Stimulated activated CD4-positive, alpha-beta T cell treated with anti-CD3 and anti-CD28 coated beads, Interleukin-12 subunit alpha, Interleukin-12 subunit beta, amount 100 ng/mL, for 48 hours (primary cell): ENCODE data around the gene CHP1.
"Not testable (repeated sequence)": the region's sequence is repeated elsewhere in the genome, so short reads cannot be mapped to it uniquely, and the experiment has no call there.

Source experiments
- DNase-seq, 3 donors: peaks; one replicate each; pipeline ENCODE4 v3.0.0-alpha.2; 2020; ENCODE audit warnings: low read depth in 2 of 3, low spot score in 1 of 3

CHP1 gene

DNA sequence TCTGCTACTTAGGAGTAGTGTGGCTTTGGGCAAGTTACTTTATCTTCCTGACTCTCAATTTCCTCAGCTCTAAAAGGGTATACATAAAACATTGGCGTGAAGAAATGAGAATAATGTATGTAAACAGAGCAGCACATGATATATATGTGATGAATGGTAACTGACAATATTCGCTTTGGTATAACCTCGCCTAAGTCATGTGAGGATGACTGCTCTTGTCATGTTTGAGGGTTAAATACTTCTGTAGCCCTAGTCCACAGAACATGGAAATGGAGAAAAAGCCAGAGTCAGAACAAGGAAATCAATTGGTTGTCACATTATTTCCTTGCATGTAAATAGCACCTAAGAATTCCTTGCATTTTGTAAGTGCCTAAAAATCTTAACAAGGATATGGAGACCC is 25.0 kb downstream of the CHP1 start:
- DNase-seq: no peak

- no peak for DNase-seq
Observed at GRCh38 chr15:41256577-41257038, 25.5 kb downstream of the CHP1 start.

DNA sequence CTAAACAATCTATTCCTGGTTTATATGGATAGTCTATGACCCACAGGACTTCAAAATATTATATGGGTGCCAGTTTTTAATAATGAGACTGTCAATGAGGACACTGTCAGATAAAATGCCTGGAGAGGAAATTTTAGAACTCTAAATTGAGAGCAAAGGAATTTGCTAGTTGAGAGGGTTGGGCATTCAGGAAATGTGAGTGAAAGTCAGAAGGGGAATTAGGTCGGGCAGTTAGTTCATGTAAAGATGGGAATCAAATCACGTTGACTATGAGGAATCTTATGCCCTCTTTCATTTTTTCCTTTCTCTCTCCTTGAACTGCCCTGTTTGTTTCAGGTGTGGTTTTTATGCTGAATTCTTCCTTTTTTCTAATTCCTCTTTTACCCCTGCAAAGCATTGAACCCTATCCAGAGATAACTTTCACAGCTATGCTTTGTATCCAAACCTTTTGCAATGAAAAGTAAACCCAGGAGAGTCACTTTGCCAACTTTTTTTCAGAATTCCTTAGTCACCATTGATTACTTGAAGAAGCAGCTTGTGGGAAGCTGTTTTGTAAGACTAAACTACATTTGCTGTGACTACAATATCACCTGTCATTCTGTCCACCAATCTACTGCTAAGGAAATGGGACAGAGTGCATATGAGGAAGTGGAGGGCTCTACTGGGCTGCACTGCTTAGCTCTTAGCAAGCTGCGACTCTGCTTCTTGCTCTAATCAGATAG is 27.8 kb downstream of the CHP1 start:
- DNase-seq: no peak

- DNase-seq: no peak
Observed at GRCh38 chr15:41259546-41260189, 28.6 kb downstream of the CHP1 start.

- not testable (repeated sequence) for DNase-seq
Observed at GRCh38 chr15:41260924-41261323, 29.9 kb downstream of the CHP1 start.

- DNase-seq: no peak
Observed at GRCh38 chr15:41262571-41262970, 31.5 kb downstream of the CHP1 start.

DNA sequence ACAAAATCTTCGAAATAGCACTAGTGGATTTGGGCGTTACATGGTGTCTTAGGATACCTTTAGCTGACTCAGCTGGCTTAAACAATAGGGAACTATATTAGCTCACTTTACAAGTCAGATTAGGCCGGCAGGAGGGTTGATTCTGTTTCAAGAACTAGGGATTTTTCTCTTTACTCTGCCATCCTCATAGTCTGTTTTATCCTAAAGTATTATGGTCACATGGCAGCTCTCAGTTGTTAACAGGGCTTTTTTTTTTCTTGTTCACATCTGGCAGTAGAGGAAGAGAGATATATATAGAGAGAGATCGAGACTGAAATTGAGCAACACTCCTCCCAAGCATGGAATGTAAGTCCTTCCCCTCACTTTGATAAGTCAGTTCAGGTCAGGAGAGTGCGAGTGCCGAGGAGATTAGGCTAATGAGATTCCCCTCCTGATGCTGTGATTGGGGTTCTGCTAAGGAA is 32.9 kb downstream of the CHP1 start:
- no peak for DNase-seq

- DNase-seq: no peak
Observed at GRCh38 chr15:41269887-41270286, 38.8 kb downstream of the CHP1 start.

- no peak for DNase-seq
Observed at GRCh38 chr15:41276831-41277230, 45.8 kb downstream of the CHP1 start.

DNA sequence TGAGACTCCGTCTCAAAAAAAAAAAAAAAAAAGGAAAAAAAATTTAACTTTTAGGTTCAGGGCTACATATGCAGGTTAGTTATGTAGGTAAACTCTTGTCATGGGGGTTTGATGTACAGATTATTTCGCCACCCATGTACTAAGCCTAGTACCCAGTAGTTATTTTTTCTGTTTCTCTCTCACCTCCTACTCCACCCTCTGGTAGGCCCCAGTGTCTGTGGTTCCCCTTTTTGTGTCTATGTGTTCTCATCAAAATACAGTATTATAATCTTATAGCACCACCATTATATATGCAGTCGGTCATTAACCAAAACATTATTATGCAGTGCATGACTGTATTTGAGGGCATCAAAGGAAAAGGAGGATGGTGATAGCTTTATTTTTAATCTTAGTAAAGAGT is 47.3 kb downstream of the CHP1 start:
- DNase-seq: no peak

DNA sequence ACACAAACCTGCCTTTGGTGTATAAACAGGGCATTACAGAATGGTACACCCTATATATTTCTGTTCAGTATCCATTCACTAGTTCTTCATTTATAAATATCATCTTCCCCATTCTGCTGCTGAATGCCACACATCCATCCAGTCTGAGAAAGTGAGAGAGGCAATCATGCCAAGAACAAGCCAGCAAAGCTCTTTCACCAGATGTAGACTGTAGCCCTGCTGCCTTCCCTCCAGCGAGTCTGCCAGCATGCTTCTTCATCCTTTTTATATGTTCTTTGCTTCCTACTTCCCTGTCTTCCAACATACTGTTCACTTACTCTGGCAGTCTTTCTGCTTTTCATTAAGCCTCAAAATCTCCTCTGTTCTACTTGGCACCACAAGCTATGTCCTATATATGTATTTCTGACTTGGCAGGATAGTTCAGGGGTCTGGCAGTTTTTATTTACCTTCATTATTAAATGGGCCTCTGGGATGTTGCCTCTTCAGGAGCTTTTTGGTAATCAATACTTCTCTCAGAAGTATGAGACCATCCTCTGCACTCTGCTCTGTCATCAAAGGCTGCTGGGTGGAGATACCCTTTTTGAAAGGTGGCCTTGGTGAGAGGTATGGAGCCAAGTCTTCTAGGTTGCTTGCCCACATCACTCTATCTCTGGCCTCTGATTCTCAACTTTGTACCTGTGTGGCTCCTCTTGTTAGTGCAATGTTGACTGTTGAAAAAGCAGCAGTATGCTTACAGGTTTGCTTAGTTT is 48.6 kb downstream of the CHP1 start:
- no peak for DNase-seq

GRCh38 chr15:41281236-41281635 is 50.2 kb downstream of the CHP1 start:
- no peak for DNase-seq

GRCh38 chr15:41282436-41282835 is 51.4 kb downstream of the CHP1 start:
- not testable (repeated sequence) for DNase-seq

GRCh38 chr15:41282980-41283652 is 52.0 kb downstream of the CHP1 start:
- DNase-seq: not testable (repeated sequence)

DNA sequence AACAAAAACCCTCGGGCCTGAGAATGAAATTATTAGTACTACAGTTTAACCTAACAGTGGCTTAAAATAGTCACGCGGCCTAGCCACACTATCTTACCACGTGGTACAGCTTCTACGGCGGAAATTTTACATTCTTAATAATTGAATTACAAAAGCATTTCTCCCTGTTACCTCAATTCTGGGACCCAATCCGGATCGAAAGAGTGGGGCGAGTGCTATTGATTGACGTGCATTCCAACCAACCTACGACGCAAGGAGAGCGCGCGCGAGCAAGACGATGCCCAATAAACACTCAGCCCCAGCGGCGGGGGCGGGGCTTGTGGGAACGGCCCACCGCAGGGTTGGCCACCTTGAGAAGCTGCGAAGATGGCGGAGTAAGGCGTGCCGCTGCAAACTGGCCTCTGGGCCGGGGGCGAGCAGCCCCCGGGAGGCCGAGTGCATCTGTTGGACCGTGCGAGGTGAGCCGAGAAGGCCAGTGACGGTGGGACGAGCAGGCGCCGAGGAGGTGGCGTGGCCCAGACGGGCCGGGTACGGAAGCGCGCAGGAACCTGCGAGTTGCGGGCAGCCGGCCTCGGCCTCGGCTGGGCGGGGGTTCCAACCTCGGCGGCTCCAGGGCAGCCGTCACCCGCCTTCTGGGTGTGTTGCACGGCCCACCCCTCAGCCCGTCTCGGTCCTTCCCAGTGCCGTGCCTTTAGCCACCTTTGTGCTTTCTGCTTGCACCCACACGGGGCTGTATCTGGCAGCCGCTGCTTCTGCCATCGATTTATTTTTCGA is 52.8 kb downstream of the CHP1 start:
- peak; percentile 94 to 98 (median 97) for DNase-seq

DNA sequence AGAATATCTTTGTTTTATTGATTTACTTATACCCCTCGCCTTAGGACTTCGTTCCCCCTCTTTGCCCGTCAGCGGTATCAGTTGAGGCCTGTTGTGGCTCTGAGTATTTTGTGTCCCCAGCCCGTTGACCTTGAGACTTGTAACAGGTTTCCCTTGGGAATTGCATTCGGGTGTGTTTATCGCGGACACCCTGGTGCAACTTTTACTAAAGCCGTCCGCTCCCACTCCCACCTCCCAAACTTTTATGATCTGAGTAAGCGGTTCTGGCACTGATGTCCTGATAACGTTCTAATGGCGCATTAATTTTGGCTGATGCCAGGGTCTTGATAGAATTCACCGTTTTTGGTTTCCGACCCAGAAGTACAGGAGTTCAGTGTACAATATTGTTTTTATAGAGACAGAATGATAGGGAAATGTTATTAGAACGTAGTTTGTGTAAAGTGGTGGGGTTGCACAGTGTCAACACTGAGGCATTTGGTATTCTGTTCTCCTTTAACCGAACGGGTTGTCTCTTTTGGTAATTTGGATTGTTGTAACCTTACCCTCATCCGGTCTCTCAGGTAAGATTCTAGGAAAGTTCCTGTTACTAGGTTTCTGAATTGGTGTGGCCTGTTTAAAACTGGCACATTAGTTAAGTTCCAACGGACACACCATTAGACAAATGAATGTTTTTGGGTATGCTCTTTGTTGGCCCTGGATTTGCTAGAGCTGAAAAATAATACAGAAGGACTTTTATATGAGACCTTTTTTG is 53.5 kb downstream of the CHP1 start:
- DNase-seq: no peak

DNA sequence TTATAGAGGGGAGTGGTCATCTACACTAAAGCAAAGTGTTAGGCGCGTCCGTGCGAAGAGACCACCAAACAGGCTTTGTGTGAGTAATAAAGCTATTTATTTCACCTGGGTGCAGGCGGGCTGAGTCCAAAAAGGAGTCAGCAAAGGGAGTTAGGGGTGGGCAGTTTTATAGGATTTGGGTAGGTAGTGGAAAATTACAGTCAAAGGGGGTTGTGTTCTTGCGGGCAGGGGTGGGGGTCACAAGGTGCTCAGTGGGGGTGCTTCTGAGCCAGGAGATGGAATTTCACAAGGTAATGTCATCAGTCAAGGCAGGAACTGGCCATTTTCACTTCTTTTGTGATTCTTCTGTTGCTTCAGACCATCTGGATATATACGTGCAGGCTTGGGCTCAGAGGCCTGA is 54.2 kb downstream of the CHP1 start:
- DNase-seq: no peak

- no peak for DNase-seq
Observed at GRCh38 chr15:41286665-41287333, 55.7 kb downstream of the CHP1 start.

DNA sequence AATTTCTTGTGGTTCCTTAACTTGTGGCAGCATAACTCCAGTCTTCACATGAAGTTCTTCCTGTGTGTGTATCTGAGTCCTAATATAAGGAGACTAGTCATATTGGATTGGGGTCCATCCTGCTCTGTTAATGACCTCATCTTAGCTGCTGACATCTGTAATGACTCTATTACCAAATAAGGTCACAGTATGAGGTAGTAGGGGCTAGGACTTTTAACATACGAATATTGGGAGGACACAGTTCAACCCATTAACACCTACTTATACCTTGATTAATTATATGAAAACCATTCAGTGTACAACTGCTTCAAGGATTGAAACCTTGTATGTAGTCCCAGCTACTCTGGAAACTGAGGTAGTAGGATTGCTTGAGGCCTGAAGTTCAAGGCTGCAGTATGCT is 57.4 kb downstream of the CHP1 start:
- DNase-seq: no peak
